Stimulated activated naive CD4-positive, alpha-beta T cell treated with Interleukin-2 at 50 U/mL for 16 hours (primary cell): ENCODE results near the gene CNTNAP2.

Source experiments
- DNase-seq: peaks from one replicate; lab custom pipeline; 2025; lab: John Stamatoyannopoulos, UW

The CNTNAP2 gene

DNA sequence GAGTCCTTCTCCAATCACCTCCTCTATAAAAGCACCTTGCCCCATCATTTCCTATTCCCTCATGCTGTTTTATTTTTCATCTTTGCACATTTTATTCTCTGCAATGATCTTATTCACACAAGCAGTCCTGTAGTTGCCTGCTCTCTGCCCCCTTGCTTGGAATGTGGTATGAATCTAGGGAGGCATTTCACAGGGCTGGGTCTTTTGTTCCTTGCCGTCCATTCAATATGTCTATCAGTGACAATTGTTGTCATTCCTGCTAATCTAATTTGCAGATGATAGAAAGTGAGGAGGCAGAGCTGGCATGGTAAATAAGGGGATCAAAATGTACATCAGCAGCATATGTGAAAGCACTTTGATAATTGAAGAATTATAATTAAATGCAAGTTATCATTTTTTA, 2227.8 kb downstream of the CNTNAP2 start:
- no peak for DNase-seq

DNA sequence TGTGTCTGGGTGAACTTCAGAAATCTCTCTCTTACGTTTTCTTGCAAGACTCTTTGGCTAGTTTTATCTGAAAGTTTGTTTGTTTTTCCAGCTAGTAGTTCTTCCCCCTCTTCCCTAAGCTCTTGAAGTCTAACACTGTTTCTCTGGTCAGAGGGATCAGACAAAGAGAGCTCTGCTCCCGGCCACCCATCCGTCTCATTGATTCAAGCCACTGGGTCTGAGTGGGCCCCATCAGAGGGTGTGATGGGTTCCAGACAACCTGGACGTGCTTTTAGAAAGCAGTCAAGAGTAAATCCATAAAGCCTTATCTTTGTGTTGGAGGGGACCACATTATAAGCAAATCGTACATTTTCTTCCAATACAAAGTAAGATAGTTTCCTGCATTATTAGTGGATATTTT, 2231.4 kb downstream of the CNTNAP2 start:
- DNase-seq: no peak

DNA sequence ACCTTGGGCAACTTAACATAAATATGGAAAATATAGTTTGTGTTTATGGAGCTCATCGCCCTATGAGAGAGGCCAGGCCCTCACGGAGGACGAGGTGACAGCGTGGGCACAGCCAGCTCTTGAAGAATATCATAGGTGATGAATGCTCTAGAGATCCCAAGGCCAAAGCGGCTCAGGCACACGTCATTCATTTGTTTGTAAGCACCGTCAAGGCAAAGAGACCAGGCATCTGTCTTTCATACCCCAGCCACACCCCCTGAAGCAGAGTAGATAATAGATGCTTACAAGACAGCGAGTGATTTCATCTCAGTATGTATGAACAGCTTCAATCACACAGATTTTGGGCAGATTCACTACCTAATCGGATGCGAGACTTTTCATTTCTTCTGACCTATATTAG, 2231.9 kb downstream of the CNTNAP2 start:
- DNase-seq: no peak

DNA sequence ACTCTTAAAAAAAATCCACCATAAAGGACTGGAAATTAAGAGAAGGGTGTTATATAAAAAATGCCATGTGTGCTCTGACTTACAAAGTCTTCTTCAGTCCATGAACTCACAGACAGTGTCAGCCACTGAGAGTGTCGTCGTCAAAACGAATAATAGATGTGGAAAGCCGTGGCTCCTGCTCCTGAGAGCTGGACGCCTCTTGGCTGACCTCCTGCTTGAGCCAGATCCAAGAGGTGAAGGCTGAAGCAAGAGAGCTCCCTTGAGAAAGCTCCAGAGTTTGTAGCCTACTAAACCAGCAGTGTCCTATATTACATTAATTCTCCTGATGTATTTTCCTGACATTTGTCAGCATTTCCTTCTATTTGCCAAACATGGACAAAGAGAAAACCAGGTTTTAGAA, 2239.7 kb downstream of the CNTNAP2 start:
- no peak for DNase-seq

DNA sequence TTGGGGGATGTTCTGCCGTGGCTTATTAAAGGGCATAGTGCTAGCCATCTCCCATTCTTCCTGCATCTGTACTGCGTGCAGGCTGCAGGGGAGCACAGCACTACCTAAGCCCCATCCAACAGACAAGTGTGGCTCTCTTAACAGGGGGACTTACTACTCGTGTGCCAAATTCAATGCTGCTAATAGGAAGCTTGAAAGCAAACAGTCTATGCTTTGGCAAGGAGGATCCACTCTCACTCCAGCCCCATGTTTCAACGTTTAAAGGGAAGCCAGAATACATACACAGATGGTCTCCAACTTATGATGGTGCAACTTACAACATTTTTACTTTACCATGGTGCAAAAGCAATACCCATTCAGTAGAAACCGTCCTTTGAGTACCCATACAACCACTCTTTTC, 2245.9 kb downstream of the CNTNAP2 start:
- no peak for DNase-seq

DNA sequence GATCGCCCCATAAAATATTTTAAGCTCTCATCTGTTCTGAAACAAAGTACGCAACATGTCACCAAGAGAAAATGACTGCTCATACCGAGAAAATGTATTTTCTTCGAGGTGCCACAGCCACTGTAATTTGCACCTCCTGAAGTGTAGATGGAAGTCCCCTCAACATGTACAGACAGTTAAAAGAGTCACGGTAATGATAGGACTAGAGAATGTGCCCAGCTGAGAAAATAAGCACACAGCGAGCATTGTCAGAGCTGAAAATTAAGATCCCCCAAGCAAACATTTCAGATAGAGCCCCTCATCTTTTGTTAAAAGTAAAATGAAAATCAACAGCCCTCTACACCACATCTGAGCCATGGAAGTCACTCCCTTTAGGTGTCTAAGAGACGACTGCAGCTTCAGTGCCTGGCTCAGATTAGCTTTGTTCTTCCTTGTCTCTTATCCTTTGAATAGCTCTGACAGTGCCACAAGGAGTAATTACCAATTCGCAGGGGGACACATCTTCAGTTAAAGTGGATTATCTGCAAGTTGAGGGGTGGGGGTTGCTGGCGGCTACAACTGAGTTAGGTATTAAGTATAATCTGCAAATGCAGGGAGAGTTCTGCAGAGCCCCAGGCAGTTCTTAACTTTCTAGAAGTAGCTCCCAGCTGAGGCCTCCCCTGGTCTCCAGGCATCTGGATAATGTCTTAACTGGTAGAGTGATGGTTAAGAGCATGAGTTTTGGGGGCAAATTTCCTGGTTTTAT, 2251.3 kb downstream of the CNTNAP2 start:
- no peak for DNase-seq

DNA sequence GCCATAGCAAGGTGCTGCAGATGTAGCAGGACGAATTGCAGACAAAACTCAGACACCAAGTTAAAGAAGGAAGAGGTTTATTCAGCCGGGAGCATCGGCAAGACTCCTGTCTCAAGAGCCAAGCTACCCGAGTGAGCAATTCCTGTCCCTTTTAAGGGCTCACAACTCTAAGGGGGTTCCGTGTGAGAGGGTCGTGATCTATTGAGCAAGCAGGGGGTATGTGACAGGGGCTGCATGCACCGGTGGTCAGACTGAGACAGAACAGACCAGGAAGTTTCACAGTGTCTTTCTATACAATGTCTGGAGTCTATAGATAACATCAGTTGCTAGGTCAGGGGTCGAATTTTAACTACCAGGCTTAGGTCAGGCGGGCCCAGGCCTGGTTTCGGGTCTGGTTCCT, 2252.0 kb downstream of the CNTNAP2 start:
- no peak for DNase-seq

DNA sequence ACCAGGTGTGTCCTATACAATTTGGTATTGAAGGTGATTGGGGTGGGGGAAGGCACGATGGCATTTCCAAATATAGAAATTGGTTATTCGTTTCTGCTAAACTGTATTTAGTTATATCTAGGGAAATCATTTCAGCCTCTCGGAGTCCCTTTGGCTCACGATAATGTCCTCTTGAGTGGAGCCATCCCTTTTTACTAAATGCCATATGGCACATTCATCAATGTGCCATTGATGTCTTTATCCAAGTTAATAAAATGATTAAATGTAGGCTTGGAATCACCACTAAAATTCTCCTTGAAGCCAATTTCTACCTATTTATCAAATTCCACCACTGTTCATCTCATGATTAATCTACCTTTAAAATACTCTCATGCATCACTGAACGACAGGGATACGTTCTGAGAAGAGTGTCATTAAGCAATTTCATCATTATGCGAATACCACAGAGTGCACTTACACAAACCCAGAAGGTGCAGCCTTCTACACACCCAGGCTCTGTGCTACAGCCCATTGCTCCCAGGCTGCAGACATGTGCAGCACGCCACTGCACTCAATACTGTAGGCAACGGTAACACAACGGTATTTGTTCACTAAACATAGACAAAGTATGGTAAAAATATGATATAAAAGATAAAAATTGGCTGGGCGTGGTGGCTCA, 2254.8 kb downstream of the CNTNAP2 start:
- DNase-seq: no peak

DNA sequence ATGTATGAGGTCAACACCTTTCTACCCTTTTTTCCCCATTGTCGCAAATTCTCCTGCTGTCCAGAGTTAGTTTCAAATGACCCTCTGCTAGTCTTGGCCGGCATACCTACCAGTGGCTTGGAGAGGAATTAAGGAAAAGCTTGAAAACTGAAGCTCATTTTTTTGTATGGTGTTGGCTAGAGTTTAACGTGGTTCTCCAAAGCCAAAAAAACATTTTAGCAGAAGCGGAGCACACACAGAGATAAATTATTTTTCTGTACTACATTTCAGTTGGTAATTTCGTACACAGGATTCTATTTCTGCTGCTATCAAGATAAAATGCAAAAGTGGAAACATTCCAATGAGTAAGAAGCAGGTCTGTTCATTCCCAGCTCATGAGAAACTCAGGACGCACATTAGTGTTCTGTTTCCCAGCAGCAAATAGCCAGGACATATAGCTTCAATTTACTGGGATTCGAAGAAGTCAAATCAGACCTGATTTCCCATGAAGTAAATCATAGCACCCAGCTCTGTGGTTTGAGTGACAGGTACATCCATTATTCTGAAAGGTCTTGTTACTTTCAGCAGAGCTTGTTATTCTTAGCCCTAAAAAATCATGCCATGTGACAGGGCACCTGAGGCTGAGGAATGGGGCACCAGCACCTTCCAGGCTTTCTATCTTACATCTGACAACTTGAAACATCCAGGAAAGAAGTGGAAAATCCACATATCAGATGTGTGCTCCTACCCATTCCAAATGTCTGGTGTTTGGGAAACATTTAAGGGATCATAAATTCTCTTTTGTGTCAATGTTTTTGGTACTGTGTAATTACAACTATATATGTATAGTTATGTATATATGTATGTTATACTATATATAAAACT, 2258.0 kb downstream of the CNTNAP2 start:
- DNase-seq: no peak

DNA sequence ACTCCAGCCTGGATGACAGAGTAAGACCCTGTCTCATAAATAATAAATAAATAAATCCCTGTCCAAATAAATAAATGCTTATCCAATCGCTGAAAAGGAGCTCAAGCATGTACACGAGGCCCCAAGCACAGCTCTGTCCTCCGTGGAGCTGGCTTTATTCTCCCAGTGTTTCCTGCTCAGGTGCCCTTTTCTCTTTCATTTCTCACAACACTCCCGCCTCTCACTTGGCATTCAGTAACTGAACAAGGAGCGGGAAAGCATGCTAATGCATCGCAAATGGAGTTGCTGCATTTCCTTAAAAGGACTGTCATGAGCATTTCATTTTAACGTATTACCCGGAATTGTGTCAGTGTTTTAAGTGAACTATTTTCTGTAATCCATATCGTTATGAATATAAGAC, 2263.1 kb downstream of the CNTNAP2 start:
- DNase-seq: no peak

DNA sequence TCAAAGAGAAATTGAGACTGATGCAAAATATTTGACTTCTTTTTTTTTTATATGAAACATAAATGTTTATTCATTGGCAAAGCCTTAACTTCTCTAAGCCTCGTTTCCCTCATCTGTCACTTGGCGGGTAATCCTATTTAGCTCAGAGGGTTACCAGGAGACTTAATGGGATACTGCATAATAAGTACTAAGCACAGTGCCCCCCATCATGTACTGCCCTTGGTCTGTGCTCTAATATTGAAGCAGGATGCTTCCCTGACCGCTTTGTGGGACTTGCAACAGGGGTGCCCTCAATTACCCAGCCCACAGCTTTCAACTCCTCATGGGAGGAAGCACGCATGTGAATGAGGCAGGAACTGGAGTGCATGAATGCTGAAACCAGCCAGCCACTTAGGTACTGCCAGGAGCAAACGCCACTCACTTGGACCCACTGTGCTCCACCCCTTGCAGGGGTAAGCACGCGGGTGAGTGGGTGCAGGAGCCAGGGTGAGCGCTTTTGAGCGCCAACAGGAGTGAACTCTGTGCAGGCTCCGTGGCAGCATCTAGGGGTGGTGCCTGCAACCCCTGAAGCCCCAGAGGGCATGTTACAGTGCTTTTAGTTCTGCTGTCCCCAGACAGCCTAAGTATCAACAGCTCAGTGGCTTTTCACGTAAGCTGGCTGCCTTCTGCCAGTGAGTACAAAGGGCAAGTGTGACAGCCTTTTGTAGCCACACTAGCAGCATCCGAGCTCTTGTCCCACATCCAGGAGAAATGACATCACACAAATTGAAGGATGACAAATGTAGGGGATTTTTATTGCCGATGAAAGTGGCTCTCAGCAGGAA, 2264.2 kb downstream of the CNTNAP2 start:
- no peak for DNase-seq

DNA sequence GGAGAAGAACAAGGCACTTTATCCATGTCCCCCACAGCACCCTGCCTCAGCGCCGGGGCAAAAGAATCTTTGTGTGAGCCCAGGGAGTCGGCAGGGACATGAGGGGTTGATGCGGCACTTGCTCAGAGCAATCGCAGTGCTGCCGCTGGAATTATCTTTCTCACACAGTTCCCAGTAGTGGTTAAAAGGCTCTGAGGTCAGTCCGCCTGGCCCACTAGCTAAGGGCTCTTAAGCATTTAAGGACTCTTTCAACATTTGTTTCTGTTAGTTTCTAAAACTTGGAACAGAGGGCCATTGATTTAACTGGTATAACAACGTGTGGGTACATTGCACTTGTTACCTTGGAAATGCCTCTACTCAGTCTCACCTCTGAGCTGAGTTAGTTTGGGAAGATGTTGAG, 2266.0 kb downstream of the CNTNAP2 start:
- DNase-seq: no peak

DNA sequence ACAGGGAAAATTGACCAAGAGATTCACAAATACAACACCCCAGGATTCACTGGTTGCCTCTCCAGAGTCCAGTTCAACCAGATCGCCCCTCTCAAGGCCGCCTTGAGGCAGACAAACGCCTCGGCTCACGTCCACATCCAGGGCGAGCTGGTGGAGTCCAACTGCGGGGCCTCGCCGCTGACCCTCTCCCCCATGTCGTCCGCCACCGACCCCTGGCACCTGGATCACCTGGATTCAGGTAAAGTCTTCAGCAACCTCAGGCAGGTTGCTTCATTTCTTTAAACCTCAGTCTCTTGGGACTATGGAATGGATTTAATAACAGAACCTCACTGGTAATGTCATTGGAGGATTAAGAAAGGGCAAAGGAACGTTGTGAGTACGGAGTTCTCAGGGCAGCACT, 2267.1 kb downstream of the CNTNAP2 start:
- no peak for DNase-seq

DNA sequence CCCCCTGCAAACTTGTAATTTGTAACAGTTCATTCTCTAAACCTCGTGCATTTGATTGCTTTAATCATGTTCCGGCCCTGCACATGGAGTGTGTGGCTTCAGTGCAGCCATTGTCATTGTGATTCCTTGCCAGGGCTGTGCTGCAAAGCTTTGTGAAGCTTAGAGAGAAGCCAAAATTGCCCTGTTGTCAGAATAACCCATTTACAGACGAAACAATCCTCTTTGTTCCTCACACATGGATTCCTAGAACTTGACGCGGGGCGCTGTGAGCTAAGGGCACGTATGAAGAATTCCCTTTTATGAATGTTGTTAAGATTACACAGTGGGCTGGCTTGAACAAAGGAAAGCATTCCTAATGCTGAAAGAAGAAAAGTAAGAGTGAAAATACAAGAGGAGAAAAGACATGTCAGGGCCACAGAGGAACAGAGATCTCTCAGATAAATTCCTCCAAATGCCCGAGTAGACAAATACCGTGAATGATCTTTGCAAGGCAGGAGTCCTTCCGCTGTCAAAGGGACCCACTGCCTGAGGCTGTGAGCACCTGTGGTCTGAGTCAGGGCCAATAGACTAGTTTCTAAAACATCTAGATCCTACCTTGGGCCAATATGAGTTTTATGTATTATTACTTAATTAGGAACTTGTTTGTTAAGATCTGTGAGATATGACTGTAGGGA, 2268.5 kb downstream of the CNTNAP2 start:
- no peak for DNase-seq

DNA sequence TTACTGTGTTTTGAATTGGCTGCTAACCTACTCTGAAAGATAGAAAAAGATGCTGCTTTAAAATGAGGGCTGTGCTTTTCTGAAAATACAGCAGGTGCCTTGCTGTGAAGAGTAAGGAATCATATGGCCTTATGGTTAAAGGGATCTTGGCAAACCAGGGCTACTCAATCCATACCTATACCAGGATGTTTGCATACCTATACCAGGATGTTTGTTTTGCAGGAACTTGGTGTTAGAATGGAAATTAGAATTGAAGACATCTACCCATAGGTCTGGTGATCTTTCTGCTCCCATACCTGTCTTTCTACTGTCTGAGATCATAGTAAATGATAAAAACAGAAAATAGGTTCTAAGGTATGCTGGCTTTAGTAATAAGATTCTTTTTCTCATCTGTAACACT, 2273.8 kb downstream of the CNTNAP2 start:
- DNase-seq: no peak

DNA sequence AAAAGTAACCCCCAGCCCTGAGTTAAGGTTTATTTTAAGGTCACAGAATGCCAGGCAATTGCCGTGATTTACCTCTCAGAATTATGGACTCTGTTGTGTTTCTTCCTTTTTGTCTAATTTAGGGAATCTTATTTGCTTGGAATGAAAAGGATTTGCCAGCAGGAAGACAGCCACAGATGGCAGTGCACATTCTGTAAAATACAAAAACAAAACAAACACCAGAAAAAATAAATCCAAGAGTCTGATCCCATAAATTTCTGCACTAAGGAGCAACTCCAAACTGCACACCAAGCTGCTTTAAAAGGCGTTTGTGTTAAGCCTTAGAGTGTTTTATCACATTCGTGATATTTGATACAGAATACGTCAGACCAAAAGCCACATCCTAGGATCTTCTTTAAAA, 2275.0 kb downstream of the CNTNAP2 start:
- no peak for DNase-seq

DNA sequence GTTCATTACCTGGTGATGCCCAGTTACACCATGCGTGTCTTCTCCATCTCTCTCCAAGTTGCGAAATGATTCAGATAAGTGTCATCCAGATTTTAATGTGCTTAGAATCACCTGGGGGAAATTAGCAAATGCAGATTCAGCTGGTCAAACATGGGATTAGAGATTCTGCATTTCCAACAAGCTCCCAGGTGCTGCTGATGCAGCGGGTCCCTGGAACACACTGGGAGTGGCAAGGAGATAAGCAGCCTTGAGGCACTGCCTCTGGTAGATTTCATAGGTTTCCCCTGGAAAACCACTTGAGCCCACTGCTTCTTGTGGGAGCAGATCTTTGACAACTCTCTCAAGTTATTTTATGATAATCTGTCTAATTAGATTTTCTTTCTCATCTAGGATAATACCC, 2278.0 kb downstream of the CNTNAP2 start:
- no peak for DNase-seq

DNA sequence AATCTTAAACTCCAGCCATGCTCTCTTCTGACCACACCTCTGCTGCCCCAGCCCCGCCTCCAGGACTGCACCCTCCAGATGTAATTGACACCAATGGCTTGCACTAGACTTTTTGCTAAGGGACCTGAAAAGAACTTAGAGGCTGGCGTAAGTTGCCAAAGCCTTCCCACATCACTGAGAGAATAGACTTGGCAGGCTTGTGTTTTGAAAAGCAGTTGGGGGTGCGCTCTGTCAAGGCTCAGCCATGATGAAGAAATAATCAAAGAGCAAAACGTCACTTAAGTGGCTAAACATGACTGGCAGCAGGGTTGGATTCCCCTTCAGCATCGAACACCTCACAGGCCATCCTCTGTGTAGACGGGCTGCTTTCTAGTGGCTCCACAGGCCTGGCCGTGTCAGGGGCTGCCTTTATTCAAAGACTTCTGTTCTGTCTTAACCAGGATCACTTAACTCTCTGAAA, 2278.8 kb downstream of the CNTNAP2 start:
- no peak for DNase-seq

DNA sequence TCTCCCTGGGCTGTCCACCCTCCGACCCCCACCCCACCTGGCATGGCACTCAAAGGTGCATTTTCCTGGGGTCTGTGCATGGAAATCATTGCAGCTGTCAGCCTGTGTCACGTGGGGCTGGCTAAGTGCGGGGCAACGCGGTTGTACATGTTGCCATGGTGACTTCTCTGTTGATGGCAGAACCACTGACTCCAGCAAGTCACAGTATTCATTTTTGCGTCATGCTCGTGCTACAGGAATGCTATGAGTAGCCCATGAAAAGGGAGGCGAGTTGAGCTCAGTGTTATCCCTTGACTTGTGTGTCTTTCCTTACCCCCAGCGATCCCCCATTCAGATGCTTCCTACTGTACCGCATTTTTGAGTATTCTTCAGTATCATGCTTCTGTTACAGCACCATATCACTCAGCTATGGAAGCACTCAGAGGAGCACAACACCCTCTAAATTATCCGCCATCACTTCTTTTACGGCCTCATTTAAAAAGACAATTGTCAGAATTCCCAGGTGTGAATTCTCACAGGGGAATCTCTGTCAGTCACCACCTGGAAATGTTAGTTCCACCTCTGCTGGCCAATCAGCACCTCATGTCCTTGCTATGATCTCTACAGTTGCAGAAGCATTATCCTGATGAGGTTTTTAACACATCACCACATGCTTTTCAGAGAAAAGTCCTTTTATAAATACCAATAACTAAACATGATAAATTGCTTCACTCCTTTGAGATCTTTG, 2279.6 kb downstream of the CNTNAP2 start:
- DNase-seq: no peak

DNA sequence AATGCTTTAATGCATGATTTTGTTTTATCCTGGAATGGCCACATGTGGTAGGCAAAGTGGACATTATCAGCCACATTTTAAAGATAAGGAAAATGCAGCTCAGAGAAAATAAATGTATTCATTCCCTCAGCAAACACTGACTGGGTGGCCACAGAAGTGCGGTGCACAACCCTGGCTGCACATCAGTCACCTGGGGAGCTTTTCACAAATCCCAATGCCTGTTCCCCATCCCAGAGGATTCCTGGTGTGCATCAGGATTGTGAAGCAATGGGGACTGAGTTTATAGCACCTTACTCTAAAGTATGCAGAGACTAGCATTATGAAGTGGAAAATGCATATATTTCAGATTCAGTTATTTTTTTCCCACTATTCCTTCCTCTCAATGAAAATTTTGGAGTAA, 2280.5 kb downstream of the CNTNAP2 start:
- no peak for DNase-seq

DNA sequence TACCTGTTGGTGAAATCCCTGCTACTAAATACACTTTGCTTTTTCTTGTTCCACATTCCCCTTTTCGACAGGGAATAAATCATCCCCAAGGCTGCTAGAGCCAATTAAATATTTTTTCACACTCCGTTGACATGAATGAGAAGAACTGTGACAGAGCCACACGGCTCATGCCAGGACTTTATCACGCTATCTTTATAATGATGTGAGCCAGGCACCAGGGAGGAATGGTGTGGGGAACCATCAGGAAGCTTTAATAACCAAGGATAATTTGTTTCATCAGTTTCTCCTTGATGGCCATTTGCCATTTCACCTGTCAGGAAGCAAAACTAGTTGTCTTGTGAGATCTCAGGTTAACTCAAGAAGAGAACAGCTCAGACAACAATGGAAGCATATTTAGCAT, 2280.9 kb downstream of the CNTNAP2 start:
- DNase-seq: no peak
